Astrocyte of the cerebellum (primary cell): Measurements from ENCODE around the gene ATAT1.

ENCODE experiments used
- DNase-seq: peaks from one replicate; pipeline ENCODE4 v3.0.0-alpha.2; 2011; ENCODE audit warnings: low read depth
- H3K4me3 ChIP-seq: 2 replicates; pipeline ENCODE4 v1.5.1; 2011; ENCODE audit warnings: mild to moderate bottlenecking, low read depth, low read length, moderate library complexity
- CTCF ChIP-seq: IDR thresholded peaks from 2 replicates; pipeline ENCODE4 v1.5.1; 2012; ENCODE audit warnings: low read length, low read depth, moderate library complexity, mild to moderate bottlenecking; ENCODE audit errors: missing control alignments
- in situ Hi-C: cut with HindIII; loops from 2 replicates; pipeline ENCODE4 v1.10.0; 2017; ENCODE audit warnings: low sequenced_read_pairs

The ATAT1 gene

DNA sequence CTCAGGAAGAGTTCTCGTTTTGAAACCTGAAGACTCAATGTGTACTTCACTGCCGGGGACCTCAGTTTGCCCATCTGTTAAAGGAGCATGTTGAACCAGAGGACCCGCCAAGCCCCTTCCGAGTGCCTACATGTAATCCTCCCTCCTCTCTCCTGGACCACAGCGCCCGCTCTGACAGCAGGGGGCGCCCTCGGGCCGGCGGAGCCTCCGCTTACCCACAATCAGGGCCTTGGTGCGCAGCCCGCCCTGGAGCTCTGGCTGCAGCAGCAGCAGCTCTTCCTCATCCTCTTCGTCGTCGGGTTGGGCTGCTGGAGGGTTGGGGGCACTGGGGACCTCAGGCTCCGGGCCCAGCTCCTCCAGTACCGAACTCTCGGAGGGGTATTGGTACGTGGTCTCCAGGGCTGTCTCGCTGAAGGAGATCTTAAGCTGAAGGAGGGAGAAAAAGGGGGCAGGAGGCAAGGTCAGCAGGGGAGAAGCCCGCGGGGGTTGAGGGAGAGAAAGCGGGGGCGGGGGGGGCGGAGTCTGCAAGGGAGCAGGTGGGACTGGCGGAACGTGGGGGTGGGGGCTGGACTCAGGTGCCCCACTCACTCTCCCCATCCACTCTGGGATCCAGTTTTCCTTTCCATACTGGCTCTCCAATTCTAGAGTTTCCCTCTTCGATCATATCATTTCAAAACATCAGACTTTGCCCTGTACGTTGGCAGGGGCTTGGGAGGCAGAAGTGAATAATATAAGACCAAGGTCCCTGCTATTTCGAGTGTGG lies 52.5 kb downstream of the ATAT1 start:
- in situ Hi-C loops = no loop called here
- DNase-seq = peak; percentile 48
- H3K4me3 ChIP-seq = peak overlapping the region; percentile 16
- TF ChIP-seq CTCF = peak; percentile 96

GRCh38 chr6:30679765-30680535 lies 53.3 kb downstream of the ATAT1 start:
- in situ Hi-C loops = no loop called here
- H3K4me3 ChIP-seq = peak overlapping the region; percentile 16
- no peak for DNase-seq
- no peak for TF ChIP-seq CTCF

- in situ Hi-C loops = no loop called here
- no peak for TF ChIP-seq CTCF
- DNase-seq = no peak
- peak overlapping the region; percentile 94 for H3K4me3 ChIP-seq
Observed at GRCh38 chr6:30681766-30682142, 55.1 kb downstream of the ATAT1 start.

DNA sequence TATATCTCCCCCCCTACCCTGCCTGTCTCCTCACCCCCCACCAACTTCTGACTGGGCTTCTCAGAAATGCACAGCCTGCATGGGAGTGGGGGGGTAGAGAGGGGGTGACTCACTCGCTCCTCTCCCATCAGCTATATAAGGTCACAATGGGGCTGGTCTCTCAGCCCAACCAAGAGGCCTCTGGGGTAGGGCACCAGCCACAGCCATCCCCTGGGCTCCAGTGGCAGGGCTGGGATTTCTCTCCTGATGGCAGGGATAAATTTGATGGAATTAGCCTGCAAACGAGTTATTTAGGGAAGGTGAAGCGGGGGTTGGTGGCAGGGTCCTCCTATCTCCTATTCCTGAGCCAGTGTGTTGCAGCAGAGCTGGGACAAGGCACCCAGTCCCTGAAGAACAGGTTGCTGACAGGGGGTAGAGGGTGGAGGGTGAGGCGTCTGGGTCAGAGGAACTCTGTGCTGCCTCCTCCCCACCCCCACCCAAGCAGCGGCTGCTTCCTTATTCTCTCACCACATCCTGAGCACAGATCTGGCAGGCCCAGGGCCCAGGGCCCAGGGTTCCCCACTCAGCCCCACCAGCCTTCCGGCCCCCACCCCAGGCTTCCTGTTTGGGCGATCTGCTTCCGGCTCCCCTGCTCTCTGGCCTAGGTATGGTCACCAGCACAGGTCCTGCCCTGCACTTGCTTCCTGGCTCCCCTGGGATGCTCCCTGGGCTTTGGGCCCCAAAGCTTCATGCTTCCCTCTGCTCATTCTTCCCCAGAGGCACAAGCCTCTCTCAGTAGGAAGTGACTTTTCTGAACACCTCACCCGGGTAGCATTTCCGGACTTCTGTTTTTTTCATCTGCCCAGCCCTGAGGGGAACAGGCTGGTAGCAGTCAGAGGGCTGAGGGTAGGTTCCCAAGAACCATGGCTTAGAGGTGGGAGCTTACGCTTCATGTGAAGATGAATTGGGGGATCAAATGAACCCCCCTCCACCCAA lies 55.8 kb downstream of the ATAT1 start:
- TF ChIP-seq CTCF = no peak
- peak; percentile 62 for DNase-seq
- in situ Hi-C loops = no loop called here
- H3K4me3 ChIP-seq = peak overlapping the region; percentile 94

- in situ Hi-C loops = no loop called here
- DNase-seq = no peak
- H3K4me3 ChIP-seq = peak overlapping the region; percentile 94
- TF ChIP-seq CTCF = no peak
Observed at GRCh38 chr6:30683183-30683979, 56.7 kb downstream of the ATAT1 start.
